PFSK-1 (cell line): ENCODE data around the gene KLK10.

Source experiments
- POLR2AphosphoS5 ChIP-seq: IDR thresholded peaks from 2 replicates; pipeline ENCODE4 v1.6.1; 2012; ENCODE audit warnings: low read depth, mild to moderate bottlenecking, control low read depth, low read length, moderate library complexity
- TF ChIP-seq, protein P1 (sequence below), 2 experiments: IDR thresholded peaks; 2 replicates each; pipeline versions ENCODE4 v1.6.1 to v1.8.0; 2011 to 2012; ENCODE audit warnings: low read depth in 2 of 2, low read length in 2 of 2, control low read depth in 1 of 2, inconsistent platforms in 1 of 2, mild to moderate bottlenecking in 1 of 2, moderate library complexity in 1 of 2; ENCODE audit not compliant: insufficient read depth in 1 of 2

DNA sequence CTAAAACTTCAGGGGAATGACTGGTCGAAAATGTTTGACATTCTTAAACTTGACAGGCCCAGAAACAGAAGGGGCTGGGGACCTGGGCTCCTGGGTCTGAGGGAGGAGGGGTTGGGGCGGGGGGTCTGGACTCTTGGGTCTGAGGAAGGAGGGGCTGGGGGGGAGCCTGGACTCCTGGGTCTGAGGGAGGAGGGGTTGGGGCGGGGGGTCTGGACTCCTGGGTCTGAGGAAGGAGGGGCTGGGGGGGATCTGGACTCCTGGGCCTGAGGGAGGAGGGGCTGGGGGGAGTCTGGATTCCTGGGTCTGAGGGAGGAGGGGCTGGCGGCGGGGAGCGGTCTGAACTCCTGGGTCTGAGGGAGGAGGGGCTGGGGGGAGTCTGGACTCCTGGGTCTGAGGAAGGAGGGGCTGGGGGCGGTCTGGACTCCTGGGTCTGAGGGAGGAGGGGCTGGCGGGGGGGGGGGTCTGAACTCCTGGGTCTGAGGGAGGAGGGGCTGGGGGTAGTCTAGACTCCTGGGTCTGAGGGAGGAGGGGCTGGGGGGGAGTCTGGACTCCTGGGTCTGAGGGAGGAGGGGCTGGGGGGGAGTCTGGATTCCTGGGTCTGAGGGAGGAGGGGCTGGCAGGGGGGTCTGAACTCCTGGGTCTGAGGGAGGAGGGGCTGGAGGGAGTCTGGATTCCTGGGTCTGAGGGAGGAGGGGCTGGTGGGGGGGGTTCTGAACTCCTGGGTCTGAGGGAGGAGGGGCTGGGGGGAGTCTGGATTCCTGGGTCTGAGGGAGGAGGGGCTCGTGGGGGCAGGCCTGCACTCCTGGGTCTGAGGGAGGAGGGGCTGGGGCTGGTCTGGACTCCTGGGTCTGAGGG, 44.6 kb downstream of the KLK10 start:
- no peak for TF ChIP-seq POLR2AphosphoS5
- TF ChIP-seq, protein P1, sequence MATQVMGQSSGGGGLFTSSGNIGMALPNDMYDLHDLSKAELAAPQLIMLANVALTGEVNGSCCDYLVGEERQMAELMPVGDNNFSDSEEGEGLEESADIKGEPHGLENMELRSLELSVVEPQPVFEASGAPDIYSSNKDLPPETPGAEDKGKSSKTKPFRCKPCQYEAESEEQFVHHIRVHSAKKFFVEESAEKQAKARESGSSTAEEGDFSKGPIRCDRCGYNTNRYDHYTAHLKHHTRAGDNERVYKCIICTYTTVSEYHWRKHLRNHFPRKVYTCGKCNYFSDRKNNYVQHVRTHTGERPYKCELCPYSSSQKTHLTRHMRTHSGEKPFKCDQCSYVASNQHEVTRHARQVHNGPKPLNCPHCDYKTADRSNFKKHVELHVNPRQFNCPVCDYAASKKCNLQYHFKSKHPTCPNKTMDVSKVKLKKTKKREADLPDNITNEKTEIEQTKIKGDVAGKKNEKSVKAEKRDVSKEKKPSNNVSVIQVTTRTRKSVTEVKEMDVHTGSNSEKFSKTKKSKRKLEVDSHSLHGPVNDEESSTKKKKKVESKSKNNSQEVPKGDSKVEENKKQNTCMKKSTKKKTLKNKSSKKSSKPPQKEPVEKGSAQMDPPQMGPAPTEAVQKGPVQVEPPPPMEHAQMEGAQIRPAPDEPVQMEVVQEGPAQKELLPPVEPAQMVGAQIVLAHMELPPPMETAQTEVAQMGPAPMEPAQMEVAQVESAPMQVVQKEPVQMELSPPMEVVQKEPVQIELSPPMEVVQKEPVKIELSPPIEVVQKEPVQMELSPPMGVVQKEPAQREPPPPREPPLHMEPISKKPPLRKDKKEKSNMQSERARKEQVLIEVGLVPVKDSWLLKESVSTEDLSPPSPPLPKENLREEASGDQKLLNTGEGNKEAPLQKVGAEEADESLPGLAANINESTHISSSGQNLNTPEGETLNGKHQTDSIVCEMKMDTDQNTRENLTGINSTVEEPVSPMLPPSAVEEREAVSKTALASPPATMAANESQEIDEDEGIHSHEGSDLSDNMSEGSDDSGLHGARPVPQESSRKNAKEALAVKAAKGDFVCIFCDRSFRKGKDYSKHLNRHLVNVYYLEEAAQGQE (IDR thresholded peaks at IDR 0.05; ENCODE audit: insufficient read depth in 1 of 2, low read depth in 2 of 2, low read length in 2 of 2): no peak
